Measurements from ENCODE around the gene CBLL2. TPM values are rescaled to one million over a fixed set of nuclear protein-coding genes. Genes with fewer than 3 reads are reported as not detected.

CBLL2 gene
- total and polyA plus RNA-seq, 2 of the 4 experiments (the other 2 are of a cell fraction): not detected

DNA sequence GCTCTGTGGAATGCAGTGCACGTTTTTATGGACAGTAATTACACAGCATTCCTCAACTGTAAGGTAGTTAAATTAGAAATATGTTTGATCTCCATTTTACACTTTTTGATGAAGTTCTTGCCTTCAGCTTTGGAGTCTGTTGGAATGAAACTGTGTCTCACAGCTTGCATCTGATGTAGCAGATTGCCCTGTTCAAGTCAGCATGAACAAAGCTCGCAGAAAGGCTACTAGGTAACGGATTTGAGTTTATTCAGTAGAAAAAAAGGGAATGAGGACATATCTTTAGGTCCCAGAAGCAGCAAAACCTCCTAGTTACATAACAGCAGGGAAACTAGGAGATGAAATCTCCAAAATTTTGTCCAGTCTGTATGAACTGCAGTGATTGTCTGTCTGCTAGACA lies 24.3 kb upstream of the CBLL2 start:
- Histone ChIP-seq H4K8ac (ENCODE audit: low read depth in 2 of 2, low read length in 2 of 2) (no peak overlapping the region), H3K18ac (ENCODE audit: low read depth, low read length) (no peak overlapping the region), H3K79me1 (ENCODE audit: low read depth in 1 of 2, low read length in 2 of 2) (no peaks in the 10 kb centered on the region), H3K4me2 (ENCODE audit: low read depth, low read length) (no peak overlapping the region), H3K27me3 (ENCODE audit: control insufficient read depth, insufficient read depth, low read length) (no peaks in the 10 kb centered on the region), H2AFZ (replicated peaks; ENCODE audit: low read length, poor library complexity) (no peak overlapping the region), H3K9me3 (ENCODE audit: control insufficient read depth, insufficient read depth, low read length) (no peaks in the 10 kb centered on the region), H3K23ac (ENCODE audit: low read depth, low read length) (no peak overlapping the region), H3K4me1 (ENCODE audit: control insufficient read depth, insufficient read depth, low read length) (no peaks in the 10 kb centered on the region), H4K20me1 (ENCODE audit: insufficient read depth, low read length) (no peaks in the 10 kb centered on the region), H2BK5ac (ENCODE audit: low read depth, low read length, poor library complexity, severe bottlenecking) (no peak overlapping the region), H3K9ac (ENCODE audit: low read depth, low read length) (no peak overlapping the region), H4K5ac (ENCODE audit: low read depth, low read length) (no peak overlapping the region), H3K27ac (ENCODE audit: insufficient read depth, low read length) (no peak overlapping the region), H2BK20ac (ENCODE audit: low read depth, low read length) (no peak overlapping the region), H3K9me1 (ENCODE audit: insufficient read depth, low read length) (no peaks in the 10 kb centered on the region), H2AK9ac (replicated peaks; ENCODE audit: low read depth, low read length, poor library complexity) (no peak overlapping the region), H2AK5ac (ENCODE audit: low read depth, low read length) (no peak overlapping the region), H2BK15ac (ENCODE audit: low read depth, low read length) (no peak overlapping the region), H3K36me3 (ENCODE audit: control insufficient read depth, insufficient read depth, low read length) (no peaks in the 10 kb centered on the region), H2BK120ac (ENCODE audit: low read depth, low read length) (no peak overlapping the region), H3K4ac (ENCODE audit: low read depth, low read length) (no peak overlapping the region), H3K56ac (ENCODE audit: extremely low read depth, insufficient read depth, low read length) (no peak overlapping the region), H4K91ac (ENCODE audit: insufficient read depth, low read depth, low read length) (no peak overlapping the region), H3K14ac (replicated peaks; ENCODE audit: low read depth, low read length) (no peak overlapping the region), H3K4me3 (ENCODE audit: insufficient read depth, low read depth, low read length) (no peak overlapping the region)
- TF ChIP-seq MAFK (IDR thresholded peaks at IDR 0.05; ENCODE audit: low read depth, low read length) (no peak), CEBPB (IDR thresholded peaks at IDR 0.05; ENCODE audit: low read depth, low read length) (no peak), MXI1 (IDR thresholded peaks at IDR 0.05; ENCODE audit: borderline replicate concordance, low read depth, low read length) (no peak), FOS (IDR thresholded peaks at IDR 0.05; ENCODE audit: low read depth, low read length) (no peak), MAZ (IDR thresholded peaks at IDR 0.05; ENCODE audit: borderline replicate concordance, low read depth, low read length) (no peak), RAD21 (IDR thresholded peaks at IDR 0.05; ENCODE audit: low read length) (no peak), RCOR1 (IDR thresholded peaks at IDR 0.05; ENCODE audit: insufficient replicate concordance, low read length) (no peak), RFX5 (IDR thresholded peaks at IDR 0.05; ENCODE audit: low read depth, low read length) (no peak), CHD1 (IDR thresholded peaks at IDR 0.05; ENCODE audit: low read depth, low read length) (no peak), POLR2A (IDR thresholded peaks at IDR 0.05; ENCODE audit: low read depth, low read length) (no peak), BHLHE40 (IDR thresholded peaks at IDR 0.05; ENCODE audit: low read depth, low read length) (no peak)
- TF ChIP-seq, protein P1, sequence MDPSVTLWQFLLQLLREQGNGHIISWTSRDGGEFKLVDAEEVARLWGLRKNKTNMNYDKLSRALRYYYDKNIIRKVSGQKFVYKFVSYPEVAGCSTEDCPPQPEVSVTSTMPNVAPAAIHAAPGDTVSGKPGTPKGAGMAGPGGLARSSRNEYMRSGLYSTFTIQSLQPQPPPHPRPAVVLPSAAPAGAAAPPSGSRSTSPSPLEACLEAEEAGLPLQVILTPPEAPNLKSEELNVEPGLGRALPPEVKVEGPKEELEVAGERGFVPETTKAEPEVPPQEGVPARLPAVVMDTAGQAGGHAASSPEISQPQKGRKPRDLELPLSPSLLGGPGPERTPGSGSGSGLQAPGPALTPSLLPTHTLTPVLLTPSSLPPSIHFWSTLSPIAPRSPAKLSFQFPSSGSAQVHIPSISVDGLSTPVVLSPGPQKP (IDR thresholded peaks at IDR 0.05; ENCODE audit: borderline replicate concordance, low read depth, low read length): no peak
- TF ChIP-seq, protein P2, sequence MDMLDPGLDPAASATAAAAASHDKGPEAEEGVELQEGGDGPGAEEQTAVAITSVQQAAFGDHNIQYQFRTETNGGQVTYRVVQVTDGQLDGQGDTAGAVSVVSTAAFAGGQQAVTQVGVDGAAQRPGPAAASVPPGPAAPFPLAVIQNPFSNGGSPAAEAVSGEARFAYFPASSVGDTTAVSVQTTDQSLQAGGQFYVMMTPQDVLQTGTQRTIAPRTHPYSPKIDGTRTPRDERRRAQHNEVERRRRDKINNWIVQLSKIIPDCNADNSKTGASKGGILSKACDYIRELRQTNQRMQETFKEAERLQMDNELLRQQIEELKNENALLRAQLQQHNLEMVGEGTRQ (IDR thresholded peaks at IDR 0.05; ENCODE audit: low read depth, low read length): no peak
- TF ChIP-seq, protein P3, sequence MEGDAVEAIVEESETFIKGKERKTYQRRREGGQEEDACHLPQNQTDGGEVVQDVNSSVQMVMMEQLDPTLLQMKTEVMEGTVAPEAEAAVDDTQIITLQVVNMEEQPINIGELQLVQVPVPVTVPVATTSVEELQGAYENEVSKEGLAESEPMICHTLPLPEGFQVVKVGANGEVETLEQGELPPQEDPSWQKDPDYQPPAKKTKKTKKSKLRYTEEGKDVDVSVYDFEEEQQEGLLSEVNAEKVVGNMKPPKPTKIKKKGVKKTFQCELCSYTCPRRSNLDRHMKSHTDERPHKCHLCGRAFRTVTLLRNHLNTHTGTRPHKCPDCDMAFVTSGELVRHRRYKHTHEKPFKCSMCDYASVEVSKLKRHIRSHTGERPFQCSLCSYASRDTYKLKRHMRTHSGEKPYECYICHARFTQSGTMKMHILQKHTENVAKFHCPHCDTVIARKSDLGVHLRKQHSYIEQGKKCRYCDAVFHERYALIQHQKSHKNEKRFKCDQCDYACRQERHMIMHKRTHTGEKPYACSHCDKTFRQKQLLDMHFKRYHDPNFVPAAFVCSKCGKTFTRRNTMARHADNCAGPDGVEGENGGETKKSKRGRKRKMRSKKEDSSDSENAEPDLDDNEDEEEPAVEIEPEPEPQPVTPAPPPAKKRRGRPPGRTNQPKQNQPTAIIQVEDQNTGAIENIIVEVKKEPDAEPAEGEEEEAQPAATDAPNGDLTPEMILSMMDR (conservative IDR thresholded peaks at IDR 0.05; ENCODE audit: low read depth, low read length): no peak
- dilution Hi-C loops (cut with HindIII; ENCODE audit: low sequenced_read_pairs, unreplicated experiment) (no loop called here), intact Hi-C loops (cut with micrococcal nuclease) (no loop called here), in situ Hi-C loops (cut with MboI; ENCODE audit: low sequenced_read_pairs) (no loop called here)
- WGBS, 2 experiments (ENCODE audit: extremely low coverage in 2 of 2, insufficient read length in 1 of 2): no CpG with 5 or more reads among the region's 3 CpGs
- POLR2A ChIA-PET (ENCODE audit: unreplicated experiment): no interaction called here
- DNase-seq (no peak), ATAC-seq (ENCODE audit: low read depth) (no peak)
- BruUV-seq (replicated peaks): no TSS peak
- CTCF ChIA-PET: no interaction called here
